Body of pancreas (tissue), 4 donors: ENCODE results near the gene CTNNB1.

Experiments used
- POLR2A ChIP-seq, 3 donors: fragments of 450-650 bp; IDR thresholded peaks; one replicate each; pipeline ENCODE4 v1.6.1; 2016; ENCODE audit warnings: antibody characterized with exemption in 3 of 3, mild to moderate bottlenecking in 2 of 3
- TF ChIP-seq, protein P1 (sequence below), 7 experiments: fragments of 450-650 bp in 4 of 7; fragments of 200-600 bp in 3 of 7; sonication (generic) in 3 of 7; IDR thresholded peaks; one replicate each; pipeline ENCODE4 v1.5.1; 2016 to 2019; ENCODE audit warnings: antibody characterized with exemption in 7 of 7

- TF ChIP-seq, protein P1, sequence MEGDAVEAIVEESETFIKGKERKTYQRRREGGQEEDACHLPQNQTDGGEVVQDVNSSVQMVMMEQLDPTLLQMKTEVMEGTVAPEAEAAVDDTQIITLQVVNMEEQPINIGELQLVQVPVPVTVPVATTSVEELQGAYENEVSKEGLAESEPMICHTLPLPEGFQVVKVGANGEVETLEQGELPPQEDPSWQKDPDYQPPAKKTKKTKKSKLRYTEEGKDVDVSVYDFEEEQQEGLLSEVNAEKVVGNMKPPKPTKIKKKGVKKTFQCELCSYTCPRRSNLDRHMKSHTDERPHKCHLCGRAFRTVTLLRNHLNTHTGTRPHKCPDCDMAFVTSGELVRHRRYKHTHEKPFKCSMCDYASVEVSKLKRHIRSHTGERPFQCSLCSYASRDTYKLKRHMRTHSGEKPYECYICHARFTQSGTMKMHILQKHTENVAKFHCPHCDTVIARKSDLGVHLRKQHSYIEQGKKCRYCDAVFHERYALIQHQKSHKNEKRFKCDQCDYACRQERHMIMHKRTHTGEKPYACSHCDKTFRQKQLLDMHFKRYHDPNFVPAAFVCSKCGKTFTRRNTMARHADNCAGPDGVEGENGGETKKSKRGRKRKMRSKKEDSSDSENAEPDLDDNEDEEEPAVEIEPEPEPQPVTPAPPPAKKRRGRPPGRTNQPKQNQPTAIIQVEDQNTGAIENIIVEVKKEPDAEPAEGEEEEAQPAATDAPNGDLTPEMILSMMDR (IDR thresholded peaks at IDR 0.05): no peak
- no peak for TF ChIP-seq POLR2A (IDR thresholded peaks at IDR 0.05)
Observed at GRCh38 chr3:41204369-41204768, 5.1 kb downstream of the CTNNB1 start.
